GM18511 (cell line): ENCODE data around the gene MXRA8.
"Not testable (repeated sequence)": the region's sequence is repeated elsewhere in the genome, so short reads cannot be mapped to it uniquely, and the experiment has no call there.

Source experiments
- ATAC-seq: cut with Tn5 transposase; IDR thresholded peaks from one replicate; pipeline ENCODE4 v1.9.1; 2021; ENCODE audit warnings: mild to moderate bottlenecking, moderate library complexity; ENCODE audit not compliant: unreplicated experiment

The MXRA8 gene, protein sequence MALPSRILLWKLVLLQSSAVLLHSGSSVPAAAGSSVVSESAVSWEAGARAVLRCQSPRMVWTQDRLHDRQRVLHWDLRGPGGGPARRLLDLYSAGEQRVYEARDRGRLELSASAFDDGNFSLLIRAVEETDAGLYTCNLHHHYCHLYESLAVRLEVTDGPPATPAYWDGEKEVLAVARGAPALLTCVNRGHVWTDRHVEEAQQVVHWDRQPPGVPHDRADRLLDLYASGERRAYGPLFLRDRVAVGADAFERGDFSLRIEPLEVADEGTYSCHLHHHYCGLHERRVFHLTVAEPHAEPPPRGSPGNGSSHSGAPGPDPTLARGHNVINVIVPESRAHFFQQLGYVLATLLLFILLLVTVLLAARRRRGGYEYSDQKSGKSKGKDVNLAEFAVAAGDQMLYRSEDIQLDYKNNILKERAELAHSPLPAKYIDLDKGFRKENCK

DNA sequence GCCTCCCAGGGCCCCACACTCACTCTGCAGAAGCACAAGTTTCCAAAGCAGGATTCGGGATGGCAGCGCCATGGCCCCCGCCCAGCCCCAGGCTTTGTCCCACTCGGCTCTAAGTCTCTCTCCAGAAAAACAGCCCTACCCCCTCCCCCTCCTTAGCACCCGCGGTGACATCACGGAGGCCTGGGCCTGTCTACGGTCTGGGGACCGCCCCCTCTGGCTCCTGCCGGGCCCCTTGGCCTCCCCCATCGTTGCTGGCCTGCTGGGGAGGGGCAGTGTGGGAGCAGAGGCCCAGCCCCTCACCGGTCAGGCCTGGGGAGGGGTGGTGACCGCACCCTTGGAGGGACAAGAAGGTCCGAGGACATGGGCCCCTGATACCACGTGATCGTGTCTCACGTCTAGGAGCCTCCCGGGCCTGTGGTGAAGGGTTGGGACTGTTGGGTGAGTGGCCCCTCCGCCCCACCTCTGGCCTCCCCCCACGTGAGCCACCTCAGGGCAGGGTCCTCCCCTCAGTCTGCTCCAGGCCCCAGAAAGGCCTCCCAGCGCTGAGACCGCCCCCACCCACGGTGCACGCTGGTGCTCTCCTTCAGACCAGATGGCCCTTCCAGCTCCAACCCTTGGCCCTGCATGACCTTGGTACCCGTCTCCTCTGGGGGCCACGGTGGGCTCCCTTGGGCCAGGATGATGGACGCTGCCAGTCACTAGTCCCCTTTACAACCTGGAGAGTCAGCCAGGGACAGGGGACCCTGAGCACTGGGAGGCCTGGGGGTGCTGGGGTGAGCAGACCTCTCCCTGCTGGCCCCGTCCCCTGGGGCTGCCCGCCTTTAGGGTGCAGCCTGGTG lies at the start of gene MXRA8:
TSS of gene MXRA8 (minus strand) at position 123 of the 839 bp plus-strand sequence. CDS start at position 72, 51 bp downstream.
- no peak for ATAC-seq

DNA sequence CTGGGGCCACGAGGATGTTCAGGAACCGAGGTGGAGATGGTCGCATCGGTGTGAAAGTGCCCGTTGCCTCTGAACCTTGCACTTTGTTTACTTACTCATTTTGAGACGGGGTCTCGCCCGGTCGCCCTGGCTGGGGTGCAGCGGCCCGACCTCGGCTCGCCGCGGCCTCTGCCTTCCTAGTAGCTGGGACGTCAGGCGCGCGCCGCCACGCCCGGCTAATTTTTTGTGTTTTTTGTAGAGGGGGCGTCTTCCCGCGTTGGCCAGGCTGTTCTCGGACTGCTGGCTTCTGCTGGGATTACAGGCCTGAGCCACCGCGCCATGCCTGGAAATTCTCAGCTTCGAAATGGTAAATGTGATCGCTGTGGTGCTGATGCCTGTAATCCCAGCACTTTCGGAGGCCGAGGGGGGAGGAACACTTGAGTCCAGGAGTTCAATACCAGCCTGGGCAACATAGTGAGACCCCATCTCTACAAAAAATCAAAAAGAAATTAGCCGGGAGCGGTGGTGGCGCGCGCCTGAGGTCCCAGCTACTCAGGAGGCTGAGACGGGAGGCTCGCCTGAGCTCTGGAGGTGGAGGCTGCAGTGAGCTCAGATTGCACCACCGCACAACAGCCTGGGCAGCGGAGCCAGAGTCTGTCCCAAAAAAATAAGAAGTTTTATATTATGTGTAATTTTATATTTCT lies 49.4 kb upstream of the MXRA8 start:
- ATAC-seq = peak; percentile 8

DNA sequence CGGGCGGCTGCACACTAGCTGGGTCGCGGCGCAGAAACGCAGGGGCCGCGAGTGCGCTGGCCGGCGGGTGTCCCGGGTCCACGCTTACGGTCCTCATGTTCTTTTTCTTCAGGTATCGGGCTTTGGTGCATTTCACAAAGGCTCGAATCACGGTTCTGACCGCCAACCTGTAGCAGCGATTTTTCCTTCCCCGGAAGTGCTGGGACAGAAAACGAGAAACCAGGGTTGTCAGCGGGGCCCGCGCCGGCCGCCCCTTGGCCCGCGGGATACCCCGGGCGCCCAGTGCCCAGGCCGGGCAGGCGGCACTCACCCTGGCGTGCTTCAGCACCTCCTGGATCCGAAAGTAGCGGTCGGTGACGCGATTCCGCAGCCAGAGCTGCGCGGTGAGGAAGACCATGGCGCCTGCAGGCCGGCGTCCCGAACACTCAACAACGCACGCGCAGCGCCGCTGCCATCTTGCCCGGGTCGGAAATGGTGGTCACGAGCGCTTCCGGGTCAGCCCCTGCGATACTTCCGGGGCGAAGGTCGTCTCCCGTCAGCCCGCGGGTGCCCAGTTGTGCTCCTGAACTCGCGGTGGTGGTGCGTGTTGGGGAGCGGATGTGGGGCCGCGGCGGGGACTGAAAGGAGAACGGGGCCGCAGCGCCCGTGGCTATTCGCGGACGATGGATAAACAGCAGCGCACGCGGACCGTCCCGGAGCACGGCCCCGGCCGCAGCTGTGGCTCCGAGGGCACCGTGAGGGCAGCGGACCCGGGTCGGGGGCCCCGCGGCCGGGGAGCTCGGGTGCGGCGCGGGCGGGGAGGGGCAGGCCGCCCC lies 48.7 kb upstream of the MXRA8 start, which contains the start of gene MRPL20:
TSS of gene MRPL20 (minus strand) at position 473 of the 815 bp plus-strand sequence. CDS start at position 397, 76 bp downstream.
- ATAC-seq = peak; percentile 93

DNA sequence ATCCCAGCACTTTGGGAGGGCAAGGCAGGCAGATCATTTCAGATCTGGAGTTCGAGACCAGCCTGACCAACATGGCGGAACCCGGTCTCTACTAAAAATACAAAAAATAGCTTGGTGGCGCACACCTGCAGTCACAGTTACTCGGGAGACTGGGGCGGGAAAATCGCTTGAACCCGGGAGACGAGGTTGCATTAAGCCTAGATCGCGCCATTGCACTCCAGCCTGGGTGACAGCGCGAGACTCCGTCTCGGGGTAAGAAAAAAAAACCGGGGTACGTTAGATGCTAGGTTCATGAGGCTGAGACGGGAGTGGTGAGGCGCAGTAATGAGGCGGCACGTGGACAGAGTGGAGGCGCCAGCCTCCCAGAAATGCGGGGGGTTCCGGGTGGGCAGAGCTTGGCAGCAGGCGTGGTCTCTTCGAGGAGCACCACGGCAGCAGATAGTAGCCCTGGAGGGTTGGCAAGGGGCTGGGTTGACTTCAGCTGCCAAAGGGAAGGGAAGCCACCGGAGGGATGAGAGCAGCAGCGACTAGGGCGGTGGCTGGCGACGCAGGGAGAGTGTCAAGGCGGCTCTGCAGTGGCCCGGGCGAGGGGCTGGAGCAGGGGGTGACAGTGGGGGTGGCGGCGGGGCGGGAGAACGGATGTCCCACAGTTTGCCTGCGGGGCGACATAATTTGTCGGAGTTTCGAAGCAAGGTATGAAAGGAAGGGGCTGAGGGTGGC lies 47.9 kb upstream of the MXRA8 start:
- ATAC-seq = no peak

DNA sequence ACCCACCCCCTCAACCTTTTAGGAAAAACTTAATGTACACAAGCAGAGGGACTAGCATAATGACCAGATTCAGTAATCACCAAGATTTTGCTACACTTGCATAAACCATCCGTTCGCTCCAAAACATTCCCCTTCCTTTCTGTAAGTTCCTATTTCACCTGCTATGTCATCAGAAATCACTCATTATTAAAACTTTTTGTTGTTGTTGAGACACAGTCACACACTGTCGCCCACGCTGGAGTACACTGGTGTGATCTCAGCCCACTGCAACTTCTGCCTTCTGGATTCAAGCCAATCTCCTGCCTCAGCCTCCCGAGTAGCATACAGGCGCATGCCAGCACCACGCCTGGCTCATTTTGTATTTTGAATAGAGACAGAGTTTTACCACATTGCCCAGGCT lies 45.3 kb upstream of the MXRA8 start:
- ATAC-seq = no peak

DNA sequence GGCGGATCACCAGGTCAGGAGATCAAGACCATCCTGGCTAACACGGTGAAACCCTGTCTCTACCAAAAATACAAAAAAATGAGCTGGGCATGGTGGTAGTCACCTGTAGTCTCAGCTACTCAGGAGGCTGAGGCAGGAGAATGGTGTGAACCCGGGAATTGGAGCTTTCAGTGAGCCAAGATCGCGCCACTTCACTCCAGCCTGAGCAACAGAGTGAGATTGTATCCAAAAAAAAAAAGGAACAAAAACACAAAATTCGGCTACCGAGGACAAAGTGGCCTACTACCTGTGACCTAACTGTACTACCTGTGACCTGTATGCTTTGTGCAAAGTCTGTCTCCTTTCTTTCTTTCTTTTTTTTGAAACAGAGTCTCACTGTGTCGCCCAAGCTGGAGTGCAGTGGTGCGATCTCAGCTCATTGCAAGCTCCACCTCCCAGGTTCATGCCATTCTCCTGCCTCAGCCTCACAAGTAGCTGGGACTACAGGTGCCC lies 44.6 kb upstream of the MXRA8 start:
- not testable (repeated sequence) for ATAC-seq

DNA sequence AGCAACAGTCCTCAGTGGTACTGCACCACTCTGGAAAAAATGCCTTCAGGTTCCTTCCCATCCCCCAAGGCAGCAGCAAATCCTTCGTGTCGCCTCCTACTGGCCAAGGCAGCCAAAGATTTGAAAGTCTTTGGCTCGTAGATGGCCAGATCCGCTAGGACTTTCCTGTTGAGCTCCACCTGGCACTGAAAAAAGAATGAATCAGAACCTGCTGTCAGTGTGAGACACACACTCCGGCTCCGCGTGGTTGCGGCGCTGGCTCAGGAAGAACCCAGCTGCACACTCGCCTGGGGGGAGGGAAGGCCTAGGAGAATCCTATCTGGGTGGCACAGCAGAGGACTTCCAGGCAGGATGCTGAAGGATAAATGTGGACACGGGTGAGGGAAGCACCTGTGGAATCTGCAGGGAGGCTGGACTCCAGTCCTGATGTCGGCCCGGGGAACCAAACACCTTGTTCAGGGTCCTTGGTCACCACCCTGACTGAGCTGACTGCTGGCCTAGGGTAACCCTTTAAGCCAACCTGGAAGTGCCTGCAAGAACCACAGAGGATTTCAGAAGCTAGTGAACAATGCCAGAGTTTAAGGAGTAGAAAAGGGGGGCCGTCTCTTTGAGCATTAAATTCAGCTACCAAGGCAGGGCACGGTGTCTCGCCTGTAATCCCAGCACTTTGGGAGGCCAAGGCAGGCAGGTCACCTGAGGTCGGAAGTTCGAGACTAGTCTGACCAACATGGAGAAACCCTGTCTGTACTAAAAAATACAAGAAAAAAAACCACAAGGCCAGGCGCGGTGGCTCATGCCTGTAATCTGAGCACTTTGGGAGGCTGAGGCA lies 43.9 kb upstream of the MXRA8 start:
- ATAC-seq = no peak

DNA sequence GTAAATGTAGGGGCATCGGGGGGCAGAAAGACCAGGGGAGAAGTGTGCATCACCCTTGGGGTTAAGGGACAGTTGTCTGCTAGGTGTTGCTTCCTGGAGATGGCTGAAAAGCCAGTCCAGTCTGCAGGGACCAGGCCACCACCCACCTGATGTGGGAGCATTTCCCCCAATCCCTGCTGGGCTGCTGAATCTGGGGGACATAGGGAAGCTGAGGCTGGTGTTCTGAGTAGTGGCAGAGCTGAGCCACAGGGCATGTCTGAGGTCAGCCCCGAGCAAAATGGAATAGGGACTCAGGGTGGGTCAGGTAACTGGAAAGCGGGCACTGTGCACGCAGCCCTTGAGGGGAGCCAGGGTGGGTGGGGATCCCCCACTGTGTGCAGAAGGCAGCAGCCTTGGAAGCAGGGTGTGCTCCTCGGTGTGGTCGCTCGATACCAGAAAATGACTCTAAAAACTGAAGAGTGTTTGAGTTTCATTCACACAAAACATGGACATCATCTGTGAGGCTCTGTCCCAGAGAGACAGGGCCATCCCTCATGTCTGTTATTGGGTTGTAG lies 43.2 kb upstream of the MXRA8 start:
- ATAC-seq = no peak

DNA sequence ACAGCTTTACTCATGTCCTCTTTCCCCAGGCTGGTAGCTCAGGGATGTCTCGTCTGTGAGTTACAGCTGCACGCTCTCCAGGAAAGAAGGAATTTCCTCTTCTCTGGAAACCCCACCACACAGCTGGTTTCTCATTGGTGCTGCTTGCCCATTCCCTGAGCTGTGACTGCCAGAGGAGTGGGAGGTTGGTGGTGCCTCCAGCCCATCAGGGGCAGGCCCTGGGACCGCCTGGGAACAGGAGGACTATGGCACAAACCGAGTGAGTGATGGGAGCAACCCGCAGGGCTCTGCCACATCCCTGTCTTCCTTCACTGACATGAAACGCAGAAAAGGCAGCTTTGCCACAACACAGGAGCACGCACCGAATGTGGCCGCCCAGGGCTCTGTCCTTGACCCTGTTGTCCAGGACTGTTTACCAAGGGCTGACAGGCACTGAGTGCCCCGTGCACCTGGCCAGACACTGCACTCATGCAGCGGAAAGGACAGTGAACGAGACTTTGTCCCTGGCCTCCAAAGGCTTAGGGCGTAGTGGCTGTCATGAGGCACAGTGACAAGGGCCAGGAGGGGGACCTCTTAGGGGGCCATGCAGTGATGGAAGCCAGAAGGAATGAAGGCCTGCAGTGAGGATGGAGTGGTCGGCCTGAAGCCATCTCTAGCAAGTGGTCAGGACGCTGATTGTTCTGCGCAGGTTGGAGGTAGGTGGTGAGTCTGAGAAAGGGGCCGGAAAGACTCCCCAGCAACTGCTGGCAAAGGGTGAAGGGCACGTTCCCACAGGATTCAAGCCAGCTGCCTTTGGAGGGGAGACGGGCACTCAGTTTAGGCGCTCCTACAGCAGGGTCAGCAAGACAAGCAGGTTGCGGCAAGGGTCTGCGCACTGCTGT lies 42.5 kb upstream of the MXRA8 start:
- no peak for ATAC-seq

DNA sequence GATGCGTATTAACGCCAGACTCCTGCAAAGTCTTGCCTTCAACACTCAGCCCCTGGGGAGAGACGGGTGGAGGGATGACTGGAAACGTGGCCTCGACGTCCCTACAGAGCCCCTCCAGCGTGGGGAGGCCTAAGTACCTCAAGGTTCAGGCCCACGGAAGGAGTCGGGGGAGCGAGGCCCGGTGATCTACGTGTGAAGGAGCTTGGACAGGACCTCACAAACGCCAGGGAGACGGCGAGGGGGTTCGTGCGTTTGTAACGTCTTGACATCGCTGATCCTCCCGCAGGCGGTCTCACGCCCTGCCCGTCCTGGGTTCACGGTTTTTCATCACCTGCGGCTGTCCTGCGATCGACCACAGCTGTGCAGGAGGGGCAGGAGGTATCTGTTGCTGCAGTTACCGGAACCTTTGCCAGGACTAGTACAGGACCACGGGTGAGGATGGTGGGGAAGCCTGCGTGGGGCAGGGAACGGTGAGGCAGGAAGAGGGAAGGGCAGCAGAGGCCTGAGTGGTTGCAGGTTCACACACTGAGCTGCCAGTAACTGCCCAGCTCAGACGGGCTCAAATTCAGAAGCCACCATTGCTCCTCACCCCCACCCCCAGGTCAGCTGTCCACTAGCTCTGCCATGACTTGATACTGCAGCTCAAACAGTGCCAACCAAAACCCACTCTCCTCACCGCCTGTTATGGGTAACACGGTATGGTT lies 41.7 kb upstream of the MXRA8 start:
- ATAC-seq = peak; percentile 4

DNA sequence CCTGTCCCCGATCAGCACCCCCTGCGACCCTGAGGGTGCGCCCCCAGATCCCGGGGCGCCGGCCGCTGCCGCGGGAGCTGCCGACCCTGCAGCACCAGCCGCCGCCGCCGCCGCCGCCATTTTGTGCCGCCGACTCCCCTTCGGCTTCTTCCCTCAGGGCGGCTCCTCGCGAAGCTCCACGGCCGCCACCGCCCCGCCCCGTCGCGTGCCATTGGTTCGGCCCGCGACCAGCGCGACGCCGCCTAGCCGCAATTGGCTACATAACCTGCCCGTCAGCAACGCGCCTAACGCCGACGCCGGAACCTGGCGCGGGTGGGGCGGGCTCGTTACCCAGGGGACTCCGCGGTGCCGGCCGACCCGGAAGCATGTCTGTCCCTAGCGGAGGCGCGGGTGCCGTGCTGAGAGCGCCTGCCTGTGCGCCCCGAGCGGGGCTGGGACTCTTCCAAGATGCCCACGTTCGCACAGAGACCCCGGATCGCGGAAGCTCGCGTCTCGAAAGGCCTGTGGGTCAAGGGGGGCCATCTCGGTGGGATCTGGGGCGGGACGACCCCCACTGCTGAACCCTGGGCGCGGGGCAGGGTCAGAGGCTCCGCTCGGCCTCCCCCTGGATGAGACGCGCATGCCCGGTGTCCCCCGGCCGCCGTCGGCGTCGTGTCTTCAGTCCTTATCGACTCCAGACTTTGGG lies 41.0 kb upstream of the MXRA8 start, which contains the start of gene CCNL2:
TSS of gene CCNL2 (minus strand) at position 149 of the 685 bp plus-strand sequence. CDS start at position 120, 29 bp downstream.
- ATAC-seq = peak; percentile 95

DNA sequence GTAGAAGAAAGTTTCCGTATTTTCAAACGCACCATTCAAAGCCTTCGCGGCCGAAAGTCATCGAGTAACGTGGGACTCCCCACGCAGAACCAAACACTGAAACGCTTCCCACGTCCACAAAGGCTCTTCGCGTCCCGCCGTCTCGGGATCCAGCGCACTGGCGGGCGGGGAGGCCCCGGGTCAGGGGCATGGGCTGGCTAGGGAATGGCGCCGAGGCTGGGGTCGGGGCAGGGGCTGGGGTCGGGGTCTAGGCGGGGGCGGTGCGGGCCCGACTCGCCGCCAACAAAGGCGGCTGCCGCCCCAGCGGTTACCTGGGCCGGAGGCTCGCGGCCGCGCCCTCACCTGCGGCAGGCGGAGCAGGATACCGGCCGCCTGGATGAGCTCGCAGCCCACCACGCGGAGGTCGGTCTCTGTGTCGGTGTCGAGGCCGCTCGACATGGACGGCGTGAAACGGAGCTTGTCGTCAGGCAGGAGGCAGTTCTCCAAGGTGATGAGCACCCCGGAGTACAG lies 40.4 kb upstream of the MXRA8 start:
- peak; percentile 1 for ATAC-seq

DNA sequence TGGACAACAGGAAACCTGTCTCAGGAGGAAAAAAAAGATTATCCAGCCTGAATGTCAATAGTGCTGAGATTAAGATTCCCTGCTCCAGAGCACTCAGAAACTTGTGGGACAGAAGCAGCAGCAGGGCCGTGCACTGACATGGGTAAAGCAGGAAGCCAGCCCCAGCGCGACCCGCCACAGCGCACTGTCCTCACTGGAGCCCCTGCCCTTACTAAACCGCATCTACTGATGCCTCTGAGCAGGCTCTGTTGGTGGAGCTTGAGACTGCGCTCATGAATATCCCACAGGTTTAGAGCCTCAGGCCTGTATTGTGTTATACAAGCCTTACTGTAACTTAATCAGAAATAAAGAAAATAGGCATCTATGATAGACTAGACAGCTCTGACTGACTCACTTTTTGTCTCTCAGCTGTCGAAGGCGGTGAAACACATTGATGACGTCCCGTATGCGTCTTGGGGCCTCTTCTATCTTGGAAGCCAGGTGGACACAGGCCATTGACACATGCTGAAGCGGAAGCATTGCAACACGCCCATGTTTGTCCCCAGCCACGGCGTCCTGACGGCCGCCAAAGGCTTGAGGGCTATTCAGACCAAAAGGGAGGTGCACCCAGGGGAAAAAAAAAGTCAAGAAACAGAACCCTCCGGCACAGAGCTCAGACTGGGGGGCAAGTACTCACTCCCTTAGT lies 39.6 kb upstream of the MXRA8 start:
- ATAC-seq = no peak

DNA sequence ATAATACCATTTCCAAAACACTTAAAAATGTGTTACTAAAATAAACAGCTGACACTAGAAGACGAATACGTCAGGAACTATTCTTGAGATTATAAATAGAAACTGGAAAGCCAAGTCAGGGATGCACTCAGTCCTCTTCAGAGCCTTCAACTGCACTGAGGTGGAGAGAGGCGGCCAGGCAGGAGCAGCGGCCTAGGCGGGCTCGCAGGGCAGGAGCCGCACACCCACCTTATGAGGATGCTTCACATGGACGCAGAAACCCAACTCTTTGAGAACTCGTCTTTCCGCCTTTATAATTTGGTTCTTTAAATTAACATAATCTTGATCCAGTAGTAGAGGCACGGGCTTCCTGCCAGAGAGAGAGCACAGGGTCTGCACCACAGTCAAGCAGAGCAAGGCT lies 36.8 kb upstream of the MXRA8 start:
- ATAC-seq = no peak

DNA sequence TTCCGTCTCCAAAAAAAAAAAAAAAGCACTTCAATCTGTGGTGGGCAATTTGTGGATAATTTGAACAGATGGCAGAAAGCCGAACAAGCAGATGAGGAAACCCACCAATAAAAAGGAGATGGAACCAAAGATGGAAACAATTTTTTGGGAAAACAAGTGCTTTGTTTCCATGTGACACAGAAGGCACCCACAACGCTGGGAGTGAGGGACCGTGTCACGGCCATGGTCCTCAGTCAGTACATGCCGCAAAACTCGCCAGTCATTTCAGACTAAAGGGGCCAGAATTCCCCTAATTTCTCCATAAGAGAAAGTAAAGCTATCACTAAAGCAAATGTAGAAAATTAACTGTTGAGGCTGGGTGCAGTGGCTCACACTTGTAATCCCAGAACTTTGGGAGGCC lies 35.8 kb upstream of the MXRA8 start:
- ATAC-seq = no peak
